Inflammatory macrophage treated with lipopolysaccharide for 1 hour (primary cell): ENCODE measurements around the gene CMSS1.
"Not testable (repeated sequence)": the region's sequence is repeated elsewhere in the genome, so short reads cannot be mapped to it uniquely, and the experiment has no call there.

ENCODE experiments used
- DNase-seq, 2 donors: peaks; one replicate each; pipeline ENCODE4 v3.0.0-alpha.2; 2020 to 2022

Gene CMSS1

DNA sequence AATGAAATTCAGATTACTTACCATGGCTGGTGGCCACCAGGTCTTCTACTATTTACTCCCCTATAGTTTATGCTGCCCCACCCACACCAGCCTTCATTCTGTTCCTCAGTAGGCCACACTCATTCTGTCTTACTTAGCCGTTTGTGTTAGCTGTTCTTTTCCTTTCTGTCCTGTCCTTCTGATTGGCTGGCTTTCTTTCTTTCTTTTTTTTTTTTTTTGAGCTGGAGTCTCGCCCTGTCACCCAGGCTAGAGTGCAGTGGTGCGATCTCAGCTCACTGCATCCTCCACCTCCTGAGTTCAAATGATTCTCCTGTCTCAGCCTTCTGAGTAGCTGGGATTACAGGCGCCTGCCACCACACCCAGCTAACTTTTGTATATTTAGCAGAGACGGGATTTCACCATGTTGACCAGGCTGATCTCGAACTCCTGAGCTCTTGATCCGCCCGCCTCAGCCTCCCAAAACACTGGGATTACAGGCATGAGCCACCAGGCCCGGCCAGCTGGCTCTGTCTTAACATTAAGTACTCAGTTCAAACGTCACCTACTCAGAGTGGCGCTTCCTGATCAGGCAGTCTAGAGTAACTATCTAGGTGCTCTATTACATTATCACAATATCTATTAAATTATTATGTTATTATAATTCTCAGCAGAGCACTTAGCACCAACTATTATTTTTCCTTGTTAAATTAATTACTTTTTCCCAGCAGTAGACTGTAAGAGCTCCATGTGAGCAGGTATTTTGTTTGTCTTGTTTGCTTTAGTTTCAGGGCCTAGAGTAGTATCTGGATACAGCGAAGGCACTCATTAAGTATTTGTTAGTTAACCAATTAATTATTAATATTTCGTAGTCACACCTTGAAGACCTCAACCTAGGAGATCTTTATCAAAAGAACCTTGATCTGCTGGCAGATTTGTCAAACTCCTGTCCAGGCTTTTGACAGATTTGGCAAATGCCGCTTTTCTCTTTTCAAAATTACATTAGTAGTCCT is 6.4 kb downstream of the CMSS1 start:
- DNase-seq: no peak

DNA sequence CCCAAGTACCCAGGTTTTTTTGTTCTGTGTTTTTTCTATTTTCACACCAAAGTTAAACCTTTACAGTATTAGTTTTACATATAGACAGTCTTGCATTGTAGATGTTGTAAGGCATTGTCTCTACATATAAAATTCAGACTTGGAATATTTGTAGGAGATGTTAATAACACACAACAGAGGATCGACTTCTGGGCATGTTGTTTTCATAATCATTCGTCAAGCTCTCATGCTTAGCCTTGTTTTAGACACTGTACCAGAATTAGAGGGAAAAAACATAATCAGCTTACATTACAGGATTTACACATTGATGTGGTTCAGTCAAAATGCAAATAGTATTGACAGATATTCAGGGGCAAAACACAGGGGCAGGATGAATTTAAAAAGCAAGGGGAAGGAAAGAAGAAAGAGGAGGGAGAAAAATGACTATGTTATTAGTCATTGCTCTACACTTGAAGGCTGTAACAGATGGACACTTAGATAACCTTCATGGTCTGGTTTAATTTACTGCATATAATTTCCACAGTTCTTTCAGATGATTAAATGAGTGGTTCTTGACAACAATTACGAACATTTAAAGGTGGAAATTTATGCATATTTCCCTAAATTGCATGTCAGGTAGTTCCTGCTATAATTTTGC is 7.5 kb downstream of the CMSS1 start:
- no peak for DNase-seq

DNA sequence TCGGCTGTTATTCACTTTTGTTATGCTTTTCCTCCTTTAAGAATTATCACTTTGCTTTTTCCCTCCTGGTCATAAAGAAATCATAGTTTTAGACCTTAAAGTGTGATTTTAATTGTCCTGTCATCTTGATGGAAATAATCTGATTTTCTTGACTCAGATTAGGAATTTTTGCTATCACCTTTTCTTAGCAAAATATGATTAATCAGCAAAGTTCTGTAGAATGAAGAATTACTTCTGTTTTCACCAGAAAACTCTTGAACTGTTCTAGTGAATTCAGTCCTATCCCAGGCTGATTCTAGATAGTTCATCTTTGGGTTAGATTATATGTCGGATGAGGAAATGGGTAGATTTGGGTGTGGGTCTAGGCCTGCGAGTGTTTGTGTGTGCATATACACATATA is 12.2 kb downstream of the CMSS1 start:
- DNase-seq: no peak

DNA sequence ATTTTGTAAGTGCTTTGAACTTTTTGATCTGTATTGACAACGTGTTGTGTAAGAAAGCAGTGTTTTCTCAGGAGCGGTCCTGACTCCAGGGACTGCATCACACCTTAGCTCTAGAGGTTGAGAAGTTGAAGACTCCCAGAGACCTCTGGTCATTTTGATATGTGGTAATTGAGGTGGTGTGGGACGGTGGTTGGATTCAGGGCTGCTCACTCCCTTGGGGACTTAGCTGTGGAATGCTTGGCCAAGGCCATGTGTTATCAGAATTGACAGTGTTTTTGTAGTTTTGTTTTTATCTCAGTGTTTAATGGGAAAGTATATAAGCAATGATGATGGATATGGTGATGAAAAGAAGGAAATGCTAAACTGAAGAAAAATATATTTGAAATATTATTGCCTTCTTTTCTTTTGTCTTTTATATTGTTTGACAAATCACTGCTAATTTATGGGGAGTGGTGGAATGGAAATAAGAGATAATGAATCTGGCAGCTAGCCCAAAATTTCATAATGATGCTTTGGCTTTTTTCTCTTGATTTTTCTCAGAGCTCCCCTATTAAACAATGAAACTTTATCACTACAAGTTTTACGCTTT is 16.0 kb downstream of the CMSS1 start:
- DNase-seq: no peak

DNA sequence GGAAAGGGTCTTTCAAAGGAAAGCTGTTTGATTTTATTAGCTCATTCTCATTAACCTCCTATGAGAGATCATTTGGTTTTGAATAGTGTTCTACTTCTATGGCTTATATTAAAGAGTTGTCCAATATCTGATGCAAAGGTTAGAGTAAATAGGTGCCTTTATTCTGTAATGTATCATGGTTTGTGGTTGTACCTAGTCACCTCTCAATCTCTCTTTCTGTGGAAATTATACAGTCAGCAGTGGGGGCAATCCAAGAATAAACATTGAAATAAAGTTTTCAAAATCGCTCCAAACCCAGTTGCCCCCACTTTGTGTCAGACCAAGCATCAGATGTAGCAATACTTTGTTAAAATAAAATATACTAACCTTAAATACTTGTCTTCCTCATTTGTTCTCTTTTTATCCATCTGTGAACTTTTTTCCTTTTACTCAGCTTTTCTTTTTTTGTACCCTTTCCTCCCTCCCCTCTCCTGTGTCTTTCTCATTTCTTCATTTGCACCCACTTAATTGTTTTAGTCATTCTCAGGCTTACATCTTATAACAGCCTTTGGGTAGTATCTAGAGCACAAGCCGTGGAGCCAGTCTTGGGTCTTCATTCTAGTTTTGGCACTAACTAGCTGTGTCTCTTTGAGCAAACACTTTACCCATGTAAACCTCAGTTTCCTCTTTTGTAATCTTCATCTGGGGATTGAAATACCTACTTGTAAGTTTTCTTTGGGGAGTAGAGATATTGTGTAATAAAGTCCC is 16.7 kb downstream of the CMSS1 start:
- DNase-seq: no peak

DNA sequence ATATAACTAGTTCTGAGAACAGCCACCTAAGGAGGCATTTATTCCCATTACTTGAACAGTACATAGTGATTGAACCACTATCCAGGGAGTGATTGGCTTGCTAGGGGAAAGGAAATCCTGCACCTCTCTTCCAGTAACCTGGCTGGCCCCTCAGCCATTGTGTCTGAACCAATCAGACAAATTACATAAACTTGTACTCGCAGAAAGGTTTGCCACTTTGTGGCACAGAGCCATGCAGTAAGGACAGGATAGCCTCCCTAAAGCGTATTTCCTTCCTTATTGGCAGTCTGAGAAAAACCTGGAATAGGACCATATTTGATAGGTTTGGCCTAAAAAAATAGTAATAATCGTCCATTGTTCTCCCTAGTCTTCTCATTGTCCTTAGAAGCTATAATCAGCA is 19.0 kb downstream of the CMSS1 start:
- DNase-seq: no peak

DNA sequence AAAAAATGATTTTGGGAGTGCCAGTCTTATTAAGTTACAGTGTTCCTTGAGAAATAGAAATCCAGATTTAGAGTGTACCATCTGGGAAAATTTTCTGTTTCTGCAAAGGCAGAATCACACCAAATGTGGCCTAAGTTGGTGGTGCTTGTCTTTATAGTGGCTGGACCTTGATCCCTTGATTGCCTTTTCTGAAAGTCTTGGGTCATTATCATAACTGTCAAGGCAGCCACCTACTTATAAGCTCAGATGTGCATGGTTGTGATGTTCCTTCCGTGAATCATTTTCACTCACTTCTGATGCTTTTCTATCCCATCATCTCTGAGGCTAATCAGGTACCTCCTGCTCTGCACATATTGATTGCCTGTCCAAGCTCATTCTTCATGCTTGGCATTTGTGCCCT is 20.1 kb downstream of the CMSS1 start:
- no peak for DNase-seq

DNA sequence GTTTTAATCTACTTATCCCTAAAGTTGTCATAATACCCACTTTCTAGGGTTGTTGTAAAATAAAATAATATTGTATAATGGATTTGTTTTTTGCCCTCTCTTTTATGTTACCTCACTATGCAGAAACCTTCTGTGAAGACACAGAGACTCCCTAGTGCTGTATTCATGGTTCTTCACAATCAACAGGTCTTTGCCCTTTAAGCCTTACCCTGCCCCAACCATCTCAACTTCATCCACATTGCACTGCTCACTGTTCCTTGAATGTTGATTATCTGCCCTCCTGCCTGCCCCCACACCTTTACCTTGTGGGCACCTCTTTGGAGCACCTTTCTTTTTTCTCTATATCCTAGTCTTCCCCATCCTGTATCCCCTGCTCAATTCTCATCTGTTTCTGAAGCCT is 21.1 kb downstream of the CMSS1 start:
- DNase-seq: no peak

DNA sequence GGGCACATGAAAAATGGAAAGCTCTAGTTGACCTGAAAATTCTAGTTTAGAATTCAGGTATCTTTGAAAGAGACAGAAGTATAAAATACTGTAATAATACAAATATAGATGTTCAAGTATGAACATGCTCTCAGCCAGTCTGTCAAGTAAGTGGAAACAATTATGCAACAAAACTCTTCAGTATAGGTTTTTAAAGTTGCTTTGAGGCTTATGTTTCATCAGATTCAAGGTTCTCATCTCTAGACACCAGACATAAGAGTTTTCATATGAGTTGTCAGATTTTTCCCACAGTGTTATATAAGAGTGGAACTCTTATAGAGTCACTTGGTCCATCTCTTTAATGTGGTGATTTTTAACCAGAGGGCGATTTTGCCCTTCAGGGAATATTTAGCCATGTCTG is 22.0 kb downstream of the CMSS1 start:
- no peak for DNase-seq

DNA sequence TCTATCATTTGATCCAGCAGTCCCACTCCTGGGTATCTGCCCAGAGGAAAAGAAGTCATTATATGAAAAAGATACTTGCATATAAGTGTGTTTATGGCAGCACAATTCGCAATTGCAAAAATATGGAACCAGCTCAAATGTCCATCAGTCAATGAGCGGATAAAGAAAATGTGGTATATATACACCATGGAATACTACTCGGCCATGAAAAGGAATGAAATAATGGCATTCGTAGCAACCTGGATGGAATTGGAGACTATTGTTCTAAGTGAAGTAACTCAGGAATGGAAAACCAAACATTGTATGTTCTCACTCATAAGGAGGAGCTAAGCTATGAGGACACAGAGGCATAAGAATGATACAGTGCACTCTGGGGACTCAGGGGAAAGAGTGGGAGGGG is 24.3 kb downstream of the CMSS1 start:
- not testable (repeated sequence) for DNase-seq

DNA sequence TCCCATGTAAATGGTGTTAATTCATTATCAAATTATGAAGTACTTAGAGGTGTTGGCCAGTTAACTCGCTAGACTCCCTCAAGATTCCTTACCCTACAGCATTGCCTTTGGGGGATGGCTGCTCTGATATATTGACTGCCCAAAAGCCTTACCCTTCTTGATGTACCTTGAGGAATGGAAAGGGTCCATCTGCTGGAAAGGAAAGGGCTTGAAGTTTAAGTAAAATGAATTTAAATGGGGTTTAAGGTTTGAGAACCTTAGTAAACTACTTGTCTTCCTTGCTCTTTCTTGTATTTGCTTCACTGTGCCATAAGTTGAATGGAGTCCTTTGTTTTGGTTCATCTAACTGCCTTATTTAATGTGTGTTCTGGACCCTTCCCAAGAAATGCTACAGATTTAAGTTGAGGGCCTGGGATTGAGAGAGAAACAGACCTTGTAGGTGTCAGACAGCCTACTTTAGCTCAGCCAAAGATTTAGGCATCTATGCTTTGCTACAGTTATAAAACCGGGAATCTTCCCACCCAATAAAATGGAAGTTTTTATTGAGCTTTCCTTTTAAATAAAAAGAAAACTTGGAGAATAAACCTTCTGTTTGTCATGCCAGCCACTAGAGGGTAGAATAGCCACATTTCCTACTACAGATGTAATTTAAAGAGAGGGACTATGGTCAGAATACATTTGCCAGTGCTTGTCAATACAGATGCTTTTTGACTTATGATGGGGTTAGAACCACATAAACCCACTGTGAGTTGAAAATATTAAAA is 25.3 kb downstream of the CMSS1 start:
- peak; percentile 25 to 48 for DNase-seq

DNA sequence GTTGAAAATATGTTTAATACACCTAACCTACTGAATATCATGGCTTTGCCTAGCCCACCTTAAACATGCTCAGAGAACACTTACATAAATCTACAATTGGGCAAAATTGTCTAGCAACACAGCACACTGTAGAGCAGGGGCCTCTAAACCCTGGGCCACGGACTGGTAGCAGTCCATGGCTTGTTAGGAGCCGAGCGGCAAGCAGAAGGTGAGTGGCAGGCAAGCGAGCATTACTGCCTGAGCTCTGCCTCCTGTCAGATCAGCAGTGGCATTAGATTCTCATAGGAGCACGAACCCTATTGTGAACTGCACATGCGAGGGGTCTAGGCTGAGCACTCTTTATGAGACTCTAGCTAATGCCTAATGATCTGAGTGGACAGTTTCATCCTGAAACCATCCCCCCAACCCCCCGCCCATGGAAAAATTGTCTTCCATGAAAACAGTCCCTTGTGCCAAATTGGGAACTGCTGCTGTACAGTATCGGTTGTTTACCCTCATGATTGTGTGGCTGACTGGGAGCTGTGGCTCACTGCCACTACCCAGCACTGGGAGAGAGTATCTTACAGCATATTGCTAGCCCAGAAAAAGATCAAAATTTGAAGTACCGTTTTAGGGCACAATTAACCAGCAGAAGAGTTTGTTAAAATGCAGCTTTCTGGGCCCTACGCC is 26.1 kb downstream of the CMSS1 start:
- DNase-seq: no peak

DNA sequence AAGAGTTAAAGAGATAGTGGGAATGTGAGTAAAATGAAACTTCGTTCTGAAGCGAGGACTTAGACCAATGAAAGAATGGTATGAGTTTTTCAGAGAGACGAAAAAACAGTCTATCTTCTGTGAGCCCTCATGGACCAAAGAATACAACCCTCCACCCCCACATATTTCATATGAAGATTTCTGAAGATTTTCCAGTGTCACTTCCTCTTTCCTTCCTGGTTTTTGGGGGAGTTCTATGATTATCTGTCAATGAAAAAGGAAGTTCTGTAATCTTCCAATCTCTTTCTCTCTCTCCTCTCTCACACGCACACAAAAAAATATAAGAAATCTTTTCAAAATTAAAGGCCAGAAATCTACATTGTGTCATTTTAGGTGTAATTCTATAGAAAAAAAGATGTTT is 27.7 kb downstream of the CMSS1 start:
- DNase-seq: peak; percentile 68 to 80

DNA sequence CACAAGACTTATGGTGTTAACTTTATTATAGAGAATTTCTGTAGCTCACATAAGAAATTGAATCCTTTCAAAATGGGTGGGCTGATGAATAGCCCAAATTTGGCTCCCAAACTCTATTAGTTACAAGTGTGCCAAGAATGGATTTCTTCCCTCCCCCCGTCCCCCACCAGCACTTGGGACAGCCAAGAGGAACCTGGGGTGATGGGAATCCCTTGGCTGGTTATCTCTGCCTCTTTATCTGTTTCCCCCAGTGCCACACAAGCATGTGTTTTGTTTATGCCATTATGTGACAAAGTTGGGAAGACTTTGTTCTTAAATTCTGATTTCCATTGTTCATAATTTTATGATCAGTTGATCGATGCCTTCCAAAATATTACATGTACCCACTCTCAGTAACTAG is 28.3 kb downstream of the CMSS1 start:
- DNase-seq: no peak

DNA sequence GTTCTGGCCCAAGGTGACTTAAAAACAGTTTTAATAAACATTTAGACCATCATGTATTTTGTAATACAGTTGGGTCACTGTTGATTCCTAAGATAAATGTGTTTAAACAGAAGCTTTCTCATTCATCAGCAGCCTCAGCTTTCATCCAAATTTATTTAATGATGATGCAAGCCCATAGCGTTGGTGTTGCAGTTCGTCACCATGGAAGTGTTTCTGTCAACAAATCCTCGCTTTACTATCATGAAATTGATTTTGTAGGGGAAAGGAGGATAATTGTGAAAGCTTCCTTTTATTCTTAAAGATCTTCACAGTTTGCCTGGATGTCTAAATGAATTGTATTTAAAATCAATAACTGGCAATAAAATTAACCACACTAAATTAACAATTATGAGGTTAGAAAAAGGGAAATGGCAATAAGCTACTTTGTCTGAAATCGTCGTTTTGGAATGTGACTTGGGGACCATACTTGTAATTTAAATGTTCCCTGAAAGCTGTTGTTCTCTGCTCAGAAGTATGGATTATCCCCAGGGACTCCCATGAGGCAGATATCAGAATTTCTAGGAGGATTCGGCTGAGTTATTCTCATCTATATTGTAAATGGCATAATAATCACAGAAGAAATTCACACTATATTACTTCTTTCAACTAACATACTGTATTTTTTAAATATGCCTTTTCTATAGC is 29.0 kb downstream of the CMSS1 start:
- DNase-seq: peak; percentile 69 to 78

DNA sequence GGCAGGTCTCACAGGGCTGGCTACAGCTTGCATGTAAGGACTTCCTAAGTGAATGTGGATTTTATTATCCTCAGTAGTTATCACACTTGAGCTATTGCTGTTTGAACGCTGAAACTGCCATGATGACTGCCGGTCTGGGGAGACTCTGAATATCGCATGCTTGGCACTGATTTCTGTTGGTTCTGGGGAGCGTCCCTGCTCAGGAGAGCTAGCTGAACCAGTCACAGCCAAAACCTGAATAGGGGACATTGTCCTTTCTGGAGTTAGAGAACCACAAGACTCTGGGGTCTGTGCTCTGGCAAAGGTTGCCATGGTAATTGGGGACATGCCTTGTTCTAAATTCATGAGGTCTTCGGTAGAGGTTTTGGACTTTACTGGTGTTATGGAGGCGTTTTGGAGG is 30.8 kb downstream of the CMSS1 start:
- DNase-seq: no peak

DNA sequence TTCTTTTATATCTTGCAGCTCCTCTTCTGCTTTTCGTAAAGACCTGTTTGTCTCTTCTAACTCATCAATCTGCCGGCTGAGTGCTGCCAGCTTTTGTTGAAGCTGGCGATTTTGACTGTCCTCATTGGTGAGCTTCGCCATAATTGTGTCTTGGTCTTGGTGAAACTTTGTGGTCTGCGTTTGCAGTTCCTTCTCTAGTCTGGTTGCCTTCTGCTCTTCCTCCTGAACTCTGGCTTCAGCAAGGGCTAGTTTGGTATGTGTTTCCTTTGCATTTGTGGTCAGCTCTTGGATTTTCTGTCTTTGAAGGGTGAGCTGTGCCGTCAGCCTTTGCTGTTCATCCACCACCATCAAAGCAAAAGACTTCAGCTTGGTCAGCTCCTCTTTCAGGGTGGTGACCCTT is 32.9 kb downstream of the CMSS1 start:
- DNase-seq: no peak

DNA sequence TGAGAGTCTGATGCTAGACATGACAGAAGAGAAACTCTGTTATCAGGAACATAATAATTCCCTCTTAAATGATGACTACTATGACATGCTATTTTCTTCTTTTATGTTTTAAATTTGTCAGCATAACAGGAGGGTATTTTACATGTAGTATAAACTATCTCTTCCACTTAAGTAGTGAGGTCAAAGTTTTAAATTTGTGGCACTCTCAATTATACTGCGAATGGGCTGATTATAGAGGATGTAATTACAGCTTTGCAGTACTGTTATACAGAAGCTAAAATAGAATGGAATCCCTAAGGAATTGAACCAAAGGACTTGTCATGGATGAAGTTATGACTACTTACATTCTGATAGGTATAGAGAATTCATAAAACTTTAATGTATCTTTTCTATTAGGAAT is 34.3 kb downstream of the CMSS1 start:
- no peak for DNase-seq

DNA sequence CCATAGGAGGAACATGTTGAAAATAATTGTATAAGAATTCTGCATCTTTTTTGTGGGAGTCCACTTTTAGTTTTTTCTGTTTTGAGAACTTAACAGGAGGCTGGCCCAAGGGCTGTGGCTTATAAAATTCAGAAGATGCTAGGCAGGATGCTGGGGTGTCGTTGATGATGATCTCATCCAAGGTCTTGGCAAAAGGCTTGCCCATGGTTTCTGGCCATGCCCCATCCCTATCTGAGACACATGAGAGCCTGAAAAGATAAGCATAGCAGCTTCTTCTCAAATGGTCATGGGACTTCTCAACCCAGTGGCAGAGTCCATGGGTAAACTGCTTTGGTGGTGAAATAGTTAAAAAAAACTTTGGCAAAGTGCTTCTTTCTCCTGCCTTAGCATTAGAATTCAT is 35.2 kb downstream of the CMSS1 start:
- no peak for DNase-seq

DNA sequence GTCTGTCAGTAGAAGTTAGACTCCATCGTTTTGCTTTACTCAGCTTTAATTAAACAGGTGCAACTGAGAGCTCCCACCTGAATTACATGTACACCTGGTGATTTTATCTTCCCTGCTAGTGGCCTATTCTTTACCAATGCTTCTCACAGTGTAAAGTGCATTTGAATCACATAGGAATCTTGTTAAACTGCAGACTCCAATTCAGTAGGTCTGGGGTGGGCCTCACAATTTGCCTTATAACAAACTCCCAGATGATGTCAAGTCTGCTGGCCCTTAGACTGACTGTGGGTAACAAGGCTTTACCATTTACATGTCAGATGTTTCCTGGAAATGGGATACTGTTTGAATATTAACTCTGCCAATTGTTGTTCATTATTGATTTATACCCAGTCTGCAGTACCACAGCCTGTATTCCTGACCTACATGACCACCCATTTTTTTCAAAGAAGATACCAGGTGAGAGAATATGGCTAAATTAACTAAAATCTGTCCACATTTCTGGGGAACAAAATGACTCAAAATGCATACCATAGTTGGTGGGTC is 37.2 kb downstream of the CMSS1 start:
- DNase-seq: no peak

DNA sequence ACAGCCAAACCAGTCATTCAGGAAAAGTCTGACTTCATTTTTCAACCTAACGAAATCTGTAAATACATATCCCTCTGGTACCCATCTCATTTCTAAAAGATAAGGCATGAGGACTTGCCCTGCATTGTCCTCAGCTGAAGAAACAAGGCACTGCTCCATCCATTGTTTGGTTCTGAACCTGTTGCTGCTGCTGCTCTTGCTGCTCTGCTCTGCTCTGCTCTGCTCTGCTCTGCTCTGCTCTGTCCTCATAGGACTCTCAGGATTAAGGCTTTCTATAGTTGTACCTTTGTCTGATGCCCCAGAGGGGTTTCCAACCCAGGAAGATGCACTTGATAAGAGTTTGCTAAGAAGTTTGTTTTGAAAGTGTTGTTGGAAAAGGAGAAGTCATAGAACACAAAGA is 38.2 kb downstream of the CMSS1 start:
- DNase-seq: no peak
